OCI-LY7 (cell line): ENCODE data around the gene MRC1.

Experiments used
- CTCF ChIP-seq: fragments of 200-600 bp; sonication (generic); conservative IDR thresholded peaks from 2 replicates; pipeline ENCODE4 v1.5.1; 2014; ENCODE audit warnings: mild to moderate bottlenecking, antibody characterized with exemption, low read length, moderate library complexity, mixed read lengths
- EZH2phosphoT487 ChIP-seq: fragments of 200-600 bp; sonication (generic); IDR thresholded peaks from 2 replicates; pipeline ENCODE4 v1.6.1; 2018; ENCODE audit warnings: low read depth, borderline replicate concordance, mild to moderate bottlenecking, mixed run types, antibody characterized with exemption, low read length, moderate library complexity, mixed read lengths

DNA sequence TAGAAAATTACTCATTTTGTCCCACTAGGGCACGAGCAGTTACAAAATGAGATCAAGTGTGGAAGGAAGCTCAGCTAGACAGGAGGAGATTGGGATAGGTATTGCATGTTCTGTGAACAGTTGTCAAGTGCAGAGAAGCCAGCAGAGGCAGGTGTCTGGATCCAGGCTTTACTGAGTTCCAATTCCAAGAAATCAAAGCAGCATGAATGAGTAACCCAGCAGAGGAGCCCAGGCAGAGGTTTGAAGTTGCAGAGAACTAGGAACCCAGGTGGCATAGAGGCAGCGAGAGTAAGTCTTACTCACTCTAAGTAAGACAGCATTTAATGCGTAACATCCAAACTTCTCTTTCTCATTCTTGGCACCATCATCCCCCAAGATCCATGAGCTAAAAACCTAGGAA is 11.8 kb downstream of the MRC1 start:
- TF ChIP-seq CTCF = no peak
- no peak for TF ChIP-seq EZH2phosphoT487
